Tracheal epithelial cell (primary cell): Measurements from ENCODE around the gene STPG4. TPM values are rescaled to one million over a fixed set of nuclear protein-coding genes. Genes with fewer than 3 reads are reported as not detected.

ENCODE experiments used
- total RNA-seq: library from RNA; depleted of rRNA; stranded (reverse); fragments of >200 nt; gene quantifications from 2 replicates; pipeline ENCODE4 v1.2.1, GENCODE V29; 2014

The STPG4 gene
- 0.24 TPM in 1 of 2 replicates, not detected in the other for total RNA-seq

GRCh38 chr2:47155091-47155876, at the start of gene STPG4:
Gene STPG4, minus strand, starts transcription at chr2:47155308. Its CDS starts 57 bp downstream, at chr2:47155251.

Other genes with a start within 250 kb of the STPG4 start
- 81.7 and 83.8 TPM in 2 replicates for gene MCFD2, start 239.5 kb downstream of the STPG4 start, total RNA-seq
- gene TTC7A, start 214.1 kb downstream of the STPG4 start, total RNA-seq, result 21.3 and 25.3 TPM in 2 replicates
- 431 and 840 TPM in 2 replicates for gene CALM2, start 21.2 kb upstream of the STPG4 start, total RNA-seq
- gene EPCAM, start 214.0 kb upstream of the STPG4 start, total RNA-seq, result 26.7 and 42.4 TPM in 2 replicates
- gene MSH2, start 247.8 kb upstream of the STPG4 start, total RNA-seq, result 10.7 and 13.0 TPM in 2 replicates